ENCODE data around the gene TMED4. TPM values are rescaled to one million over a fixed set of nuclear protein-coding genes. Genes with fewer than 3 reads are reported as not detected.

Gene TMED4
- total RNA-seq, 2 experiments from 2014 or later = 68.6 to 80.5 TPM

- Histone ChIP-seq H3K79me2 (ENCODE audit: insufficient read depth, low read depth, low read length) (peaks cover 26% of the 10 kb centered on the region), H3K9me2 (ENCODE audit: insufficient read depth, low read length) (no peaks in the 10 kb centered on the region), H3K9me3 (ENCODE audit: low read length) (no peaks in the 10 kb centered on the region), H2AFZ (ENCODE audit: low read length) (no peak overlapping the region), H3K4me2 (ENCODE audit: low read length) (no peak overlapping the region), H3K27ac (ENCODE audit: low read depth, low read length, poor library complexity, severe bottlenecking) (no peak overlapping the region), H3K4me3 (ENCODE audit: low read depth, low read length, poor library complexity, severe bottlenecking) (no peak overlapping the region), H3K36me3 (ENCODE audit: insufficient read depth, low read length) (peaks cover 83% of the 10 kb centered on the region), H4K20me1 (ENCODE audit: insufficient read depth, low read length) (no peaks in the 10 kb centered on the region; the same call in 1 of the 2 replicates), H3K4me1 (ENCODE audit: insufficient read depth, low read length, poor library complexity, severe bottlenecking) (peaks cover 18% of the 10 kb centered on the region)
- no peak for DNase-seq (ENCODE audit: low spot score)
- CTCF ChIA-PET (ENCODE audit: unreplicated experiment) = interaction anchor here (1.3 kb wide), 1 partner anchor 329 kb away, joined by 3 read pairs; no protein-coding TSS in a partner anchor
- BruUV-seq (replicated peaks) = no TSS peak
- TF ChIP-seq EZH2phosphoT487 (IDR thresholded peaks at IDR 0.05; ENCODE audit: borderline replicate concordance, low read depth, low read length) = no peak
- TF ChIP-seq, protein P1, sequence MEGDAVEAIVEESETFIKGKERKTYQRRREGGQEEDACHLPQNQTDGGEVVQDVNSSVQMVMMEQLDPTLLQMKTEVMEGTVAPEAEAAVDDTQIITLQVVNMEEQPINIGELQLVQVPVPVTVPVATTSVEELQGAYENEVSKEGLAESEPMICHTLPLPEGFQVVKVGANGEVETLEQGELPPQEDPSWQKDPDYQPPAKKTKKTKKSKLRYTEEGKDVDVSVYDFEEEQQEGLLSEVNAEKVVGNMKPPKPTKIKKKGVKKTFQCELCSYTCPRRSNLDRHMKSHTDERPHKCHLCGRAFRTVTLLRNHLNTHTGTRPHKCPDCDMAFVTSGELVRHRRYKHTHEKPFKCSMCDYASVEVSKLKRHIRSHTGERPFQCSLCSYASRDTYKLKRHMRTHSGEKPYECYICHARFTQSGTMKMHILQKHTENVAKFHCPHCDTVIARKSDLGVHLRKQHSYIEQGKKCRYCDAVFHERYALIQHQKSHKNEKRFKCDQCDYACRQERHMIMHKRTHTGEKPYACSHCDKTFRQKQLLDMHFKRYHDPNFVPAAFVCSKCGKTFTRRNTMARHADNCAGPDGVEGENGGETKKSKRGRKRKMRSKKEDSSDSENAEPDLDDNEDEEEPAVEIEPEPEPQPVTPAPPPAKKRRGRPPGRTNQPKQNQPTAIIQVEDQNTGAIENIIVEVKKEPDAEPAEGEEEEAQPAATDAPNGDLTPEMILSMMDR (conservative IDR thresholded peaks at IDR 0.05; ENCODE audit: low read length) = no peak
- intact Hi-C loops (cut with micrococcal nuclease; ENCODE audit: unreplicated experiment) = loop anchor here (5.0 kb wide), 2 partner anchors 78 to 93 kb away; partner anchors contain the start of gene NUDCD3
- POLR2A ChIA-PET = no interaction called here
These were observed 12.1 kb downstream of the TMED4 start for GRCh38 chr7:44569959-44570358.

DNA sequence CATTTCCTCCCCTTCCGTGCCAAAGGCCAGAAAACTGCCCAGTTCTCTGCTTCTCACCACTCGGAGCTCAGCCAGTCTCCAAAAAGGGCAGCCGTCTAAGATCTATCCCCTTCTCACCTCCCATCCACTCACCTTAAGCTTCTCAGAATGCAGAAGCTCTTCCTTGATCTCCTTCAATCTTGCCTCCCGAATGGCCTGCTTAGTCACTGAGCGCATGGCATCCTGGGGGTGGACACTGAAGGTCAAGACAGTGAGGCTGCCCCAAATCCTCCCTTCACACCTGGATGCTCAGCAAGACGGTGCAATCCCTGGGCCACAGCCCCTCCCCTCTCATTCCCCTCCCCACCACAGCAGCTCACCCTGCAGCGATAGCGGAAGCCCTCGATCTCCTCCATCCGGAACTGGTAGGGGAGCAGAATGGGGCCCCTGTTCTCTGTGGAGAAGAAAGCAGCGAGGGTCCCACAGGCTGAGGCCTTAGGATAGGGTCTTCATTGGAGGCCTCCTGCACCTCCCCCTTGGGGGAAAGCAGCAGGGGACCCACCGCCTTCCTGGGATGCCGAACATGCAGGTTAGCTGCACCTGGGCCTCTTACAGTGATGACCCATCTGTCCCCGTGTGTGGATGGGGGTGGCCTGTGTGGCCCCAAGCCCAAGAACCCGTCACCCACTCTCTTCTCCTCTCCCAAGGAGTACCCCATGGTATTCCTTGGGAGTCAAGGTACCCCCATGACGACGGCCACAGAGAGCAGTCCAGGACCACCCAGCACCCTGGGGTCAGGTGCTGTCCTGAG lies 13.1 kb downstream of the TMED4 start:
- Histone ChIP-seq H3K9me3 (ENCODE audit: low read length) (no peaks in the 10 kb centered on the region), H2AFZ (ENCODE audit: low read length) (no peak overlapping the region), H4K20me1 (ENCODE audit: insufficient read depth, low read length) (no peaks in the 10 kb centered on the region; the same call in 1 of the 2 replicates), H3K4me3 (ENCODE audit: low read depth, low read length, poor library complexity, severe bottlenecking) (no peak overlapping the region), H3K9me2 (ENCODE audit: insufficient read depth, low read length) (no peaks in the 10 kb centered on the region), H3K4me1 (ENCODE audit: insufficient read depth, low read length, poor library complexity, severe bottlenecking) (peaks cover 11% of the 10 kb centered on the region), H3K36me3 (ENCODE audit: insufficient read depth, low read length) (peaks cover 93% of the 10 kb centered on the region), H3K79me2 (ENCODE audit: insufficient read depth, low read depth, low read length) (peaks cover 26% of the 10 kb centered on the region), H3K27ac (ENCODE audit: low read depth, low read length, poor library complexity, severe bottlenecking) (no peak overlapping the region), H3K4me2 (ENCODE audit: low read length) (no peak overlapping the region)
- DNase-seq (ENCODE audit: low spot score) = no peak
- TF ChIP-seq, protein P1 (conservative IDR thresholded peaks at IDR 0.05; ENCODE audit: low read length) = no peak
- no peak for TF ChIP-seq EZH2phosphoT487 (IDR thresholded peaks at IDR 0.05; ENCODE audit: borderline replicate concordance, low read depth, low read length)
- intact Hi-C loops (cut with micrococcal nuclease; ENCODE audit: unreplicated experiment) = loop anchor here (5.0 kb wide), 2 partner anchors 77 to 92 kb away; partner anchors contain the start of gene NUDCD3
- ChIA-PET CTCF (ENCODE audit: unreplicated experiment) (interaction anchor here (1.3 kb wide), 1 partner anchor 328 kb away, joined by 3 read pairs; no protein-coding TSS in a partner anchor), POLR2A (no interaction called here)
- no TSS peak for BruUV-seq (replicated peaks)

DNA sequence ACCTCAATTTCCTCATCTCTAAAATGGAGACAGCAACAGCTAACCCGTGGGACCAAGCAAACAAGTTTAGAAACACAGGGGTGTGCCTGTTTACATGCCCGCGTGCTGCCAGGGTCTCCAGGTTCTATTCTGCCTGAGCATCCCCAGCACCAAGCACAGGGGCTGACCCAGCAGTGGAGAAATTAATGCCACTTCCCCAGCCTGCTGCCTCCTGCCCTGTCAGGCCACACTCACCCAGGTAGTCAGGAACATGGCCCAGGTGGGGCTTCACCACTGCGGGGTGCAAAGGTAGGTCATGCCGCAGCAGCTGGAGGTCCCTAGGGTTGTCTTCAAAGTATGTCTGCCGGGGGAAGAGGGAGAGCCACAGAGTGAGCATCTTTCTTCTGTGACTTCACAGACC lies 14.1 kb downstream of the TMED4 start:
- peaks cover 10% of the 10 kb centered on the region for H3K4me1 ChIP-seq (ENCODE audit: insufficient read depth, low read length, poor library complexity, severe bottlenecking)
- peaks cover 18% of the 10 kb centered on the region for H3K79me2 ChIP-seq (ENCODE audit: insufficient read depth, low read depth, low read length)

More for the DNA sequence above, 14.1 kb downstream of the TMED4 start:
- intact Hi-C loops (cut with micrococcal nuclease; ENCODE audit: unreplicated experiment) = loop anchor here (5.0 kb wide), 2 partner anchors 76 to 91 kb away; partner anchors contain the start of gene NUDCD3
- no peak for TF ChIP-seq EZH2phosphoT487 (IDR thresholded peaks at IDR 0.05; ENCODE audit: borderline replicate concordance, low read depth, low read length)
- TF ChIP-seq, protein P1 (conservative IDR thresholded peaks at IDR 0.05; ENCODE audit: low read length) = no peak
- Histone ChIP-seq H3K4me2 (ENCODE audit: low read length) (no peak overlapping the region), H3K9me2 (ENCODE audit: insufficient read depth, low read length) (no peaks in the 10 kb centered on the region), H3K36me3 (ENCODE audit: insufficient read depth, low read length) (peaks cover 94% of the 10 kb centered on the region), H2AFZ (ENCODE audit: low read length) (no peak overlapping the region), H3K9me3 (ENCODE audit: low read length) (no peaks in the 10 kb centered on the region), H3K4me3 (ENCODE audit: low read depth, low read length, poor library complexity, severe bottlenecking) (no peak overlapping the region), H4K20me1 (ENCODE audit: insufficient read depth, low read length) (no peaks in the 10 kb centered on the region; the same call in 1 of the 2 replicates), H3K27ac (ENCODE audit: low read depth, low read length, poor library complexity, severe bottlenecking) (no peak overlapping the region)
- CTCF ChIA-PET (ENCODE audit: unreplicated experiment) = no interaction called here
- DNase-seq (ENCODE audit: low spot score) = no peak
- BruUV-seq (replicated peaks) = no TSS peak
- POLR2A ChIA-PET = no interaction called here
